Loucy (cell line): ENCODE measurements around the gene FGGY.

Source experiments
- H2AFZ ChIP-seq: fragments of 200-600 bp; sonication (generic); 2 replicates; pipeline ENCODE4 v1.6.0; 2016; ENCODE audit warnings: antibody characterized with exemption, mild to moderate bottlenecking, low read length, moderate library complexity
- H3F3A ChIP-seq: fragments of 200-600 bp; 2 replicates; pipeline ENCODE4 v1.6.0; 2016; ENCODE audit warnings: antibody characterized with exemption, low read depth, mild to moderate bottlenecking
- H3K27me3 ChIP-seq: fragments of 200-600 bp; sonication (generic); 2 replicates; pipeline ENCODE4 v1.6.1; 2014; ENCODE audit warnings: low read length, mild to moderate bottlenecking; ENCODE audit not compliant: insufficient read depth, poor library complexity, severe bottlenecking
- H3K36me3 ChIP-seq: fragments of 200-600 bp; sonication (generic); 2 replicates; pipeline ENCODE4 v1.6.1; 2016; ENCODE audit warnings: low read length; ENCODE audit not compliant: insufficient read depth
- H3K4me1 ChIP-seq: fragments of 200-600 bp; sonication (generic); 2 replicates; pipeline ENCODE4 v1.5.1; 2014; ENCODE audit warnings: low read length, mild to moderate bottlenecking; ENCODE audit not compliant: insufficient read depth, poor library complexity, severe bottlenecking
- H3K4me2 ChIP-seq: fragments of 200-600 bp; sonication (generic); 2 replicates; pipeline ENCODE4 v1.6.0; 2014; ENCODE audit warnings: antibody characterized with exemption, low read length, low read depth, mild to moderate bottlenecking; ENCODE audit not compliant: poor library complexity, severe bottlenecking
- H3K4me3 ChIP-seq: fragments of 200-600 bp; sonication (generic); 2 replicates; pipeline ENCODE4 v1.5.1; 2014; ENCODE audit warnings: low read length, mild to moderate bottlenecking, mixed read lengths; ENCODE audit not compliant: poor library complexity, severe bottlenecking
- H3K79me2 ChIP-seq: fragments of 200-600 bp; sonication (generic); 2 replicates; pipeline ENCODE4 v1.6.1; 2014; ENCODE audit warnings: low read length; ENCODE audit not compliant: insufficient read depth
- H3K9ac ChIP-seq: fragments of 200-600 bp; sonication (generic); 2 replicates; pipeline ENCODE4 v1.6.0; 2014; ENCODE audit warnings: mild to moderate bottlenecking, low read depth, low read length, moderate library complexity; ENCODE audit not compliant: poor library complexity, severe bottlenecking
- H3K9me2 ChIP-seq: fragments of 200-600 bp; sonication (generic); replicated peaks from 2 replicates; pipeline ENCODE4 v1.6.1; 2016; ENCODE audit warnings: low read depth, low read length, mixed read lengths
- H3K9me3 ChIP-seq: fragments of 200-600 bp; sonication (generic); 2 replicates; pipeline ENCODE4 v1.6.1; 2014; ENCODE audit warnings: mild to moderate bottlenecking, antibody characterized with exemption, low read length, low read depth; ENCODE audit not compliant: insufficient read depth
- H4K20me1 ChIP-seq: fragments of 200-600 bp; sonication (generic); 2 replicates; pipeline ENCODE4 v1.6.0; 2014; ENCODE audit warnings: antibody characterized with exemption, low read length, mild to moderate bottlenecking; ENCODE audit not compliant: insufficient read depth, poor library complexity, severe bottlenecking
- CTCF ChIP-seq: fragments of 200-600 bp; sonication (generic); conservative IDR thresholded peaks from 2 replicates; pipeline ENCODE4 v1.5.1; 2014; ENCODE audit warnings: mild to moderate bottlenecking, antibody characterized with exemption, low read length
- EZH2phosphoT487 ChIP-seq: fragments of 200-600 bp; IDR thresholded peaks from 2 replicates; pipeline ENCODE4 v1.6.1; 2018; ENCODE audit warnings: antibody characterized with exemption, mild to moderate bottlenecking, moderate library complexity, borderline replicate concordance

FGGY gene

GRCh38 chr1:59539961-59540681 is 243.2 kb downstream of the FGGY start:
- TF ChIP-seq EZH2phosphoT487 (no peak), CTCF (no peak)

GRCh38 chr1:59541161-59541560 is 244.3 kb downstream of the FGGY start:
- no peak for TF ChIP-seq EZH2phosphoT487
- no peak for TF ChIP-seq CTCF
- Histone ChIP-seq H3K9me3 (no peaks in the 10 kb centered on the region), H3K9ac (no peak overlapping the region), H2AFZ (peak overlapping the region; percentile 25; the same call in 1 of the 2 replicates), H3K27me3 (no peaks in the 10 kb centered on the region), H3K79me2 (no peaks in the 10 kb centered on the region), H3K36me3 (no peaks in the 10 kb centered on the region), H4K20me1 (no peaks in the 10 kb centered on the region), H3F3A (no peaks in the 10 kb centered on the region), H3K4me2 (no peak overlapping the region), H3K4me3 (no peak overlapping the region), H3K9me2 (no peaks in the 10 kb centered on the region), H3K4me1 (peaks cover 36% of the 10 kb centered on the region)

More at GRCh38 chr1:59539961-59540681, 243.2 kb downstream of the FGGY start:
- no peaks in the 10 kb centered on the region for H3K27me3 ChIP-seq
- H3K79me2 ChIP-seq: no peaks in the 10 kb centered on the region
- no peaks in the 10 kb centered on the region for H4K20me1 ChIP-seq
- H3K4me3 ChIP-seq: no peak overlapping the region
- H3K9ac ChIP-seq: no peak overlapping the region
- peak overlapping the region; percentile 25; the same call in 1 of the 2 replicates for H2AFZ ChIP-seq
- peaks cover 33% of the 10 kb centered on the region for H3K4me1 ChIP-seq
- no peaks in the 10 kb centered on the region for H3F3A ChIP-seq
- H3K9me2 ChIP-seq: no peaks in the 10 kb centered on the region
- H3K9me3 ChIP-seq: no peaks in the 10 kb centered on the region
- H3K36me3 ChIP-seq: no peaks in the 10 kb centered on the region
- H3K4me2 ChIP-seq: no peak overlapping the region

- Histone ChIP-seq H2AFZ (no peak overlapping the region), H3K4me1 (peaks cover 36% of the 10 kb centered on the region), H3K27me3 (no peaks in the 10 kb centered on the region), H3K9me3 (no peaks in the 10 kb centered on the region), H3K4me2 (no peak overlapping the region), H3F3A (no peaks in the 10 kb centered on the region), H3K9me2 (no peaks in the 10 kb centered on the region), H3K36me3 (no peaks in the 10 kb centered on the region), H3K79me2 (no peaks in the 10 kb centered on the region), H4K20me1 (no peaks in the 10 kb centered on the region), H3K9ac (no peak overlapping the region), H3K4me3 (no peak overlapping the region)
- TF ChIP-seq EZH2phosphoT487 (no peak), CTCF (no peak)
These were observed 245.0 kb downstream of the FGGY start for GRCh38 chr1:59541891-59542290.
